Measurements from ENCODE around the gene ERLIN1. TPM values are rescaled to one million over a fixed set of nuclear protein-coding genes. Genes with fewer than 3 reads are reported as not detected.

Gene ERLIN1
- total and polyA plus RNA-seq, 10 of the 15 experiments (the other 5 are each of a cell fraction or from before 2014, with no cell fraction given): 4.9 to 21.7 (median 13.0) TPM

GRCh38 chr10:100153239-100153825 is 32.5 kb downstream of the ERLIN1 start:
- Histone ChIP-seq H4K20me1 (ENCODE audit: control insufficient read depth, insufficient read depth) (no peaks in the 10 kb centered on the region), H3K4me1 (ENCODE audit: control insufficient read depth, insufficient read depth, low read length) (peaks cover 30% of the 10 kb centered on the region), H3K79me2 (ENCODE audit: control insufficient read depth, insufficient read depth, low read length) (peaks cover 6% of the 10 kb centered on the region), H3K27me3 (replicated peaks in 1 of 2; ENCODE audit: control insufficient read depth in 2 of 2, insufficient read depth in 2 of 2, low read length in 1 of 2) (no peaks in the 10 kb centered on the region), H3K27ac (ENCODE audit: control insufficient read depth, insufficient read depth) (no peak overlapping the region), H2AFZ (ENCODE audit: control insufficient read depth, low read depth, low read length) (no peak overlapping the region), H3K9me3 (replicated peaks; ENCODE audit: control insufficient read depth, insufficient read depth, low read length) (no peaks in the 10 kb centered on the region), H3K4me2 (ENCODE audit: control insufficient read depth, insufficient read depth) (no peak overlapping the region), H3K9ac (ENCODE audit: control insufficient read depth, insufficient read depth, low read length) (no peak overlapping the region), H3K4me3 (no peak overlapping the region), H3K36me3 (ENCODE audit: control insufficient read depth in 2 of 2, insufficient read depth in 2 of 2, low read length in 1 of 2) (peaks cover 5 to 25% of the 10 kb centered on the region in 2 experiments)
- no peak for FAIRE-seq
- no peak for TF ChIP-seq BCLAF1 (IDR thresholded peaks at IDR 0.05)
- TF ChIP-seq ATF2 (IDR thresholded peaks at IDR 0.05; ENCODE audit: low read length): no peak
- TF ChIP-seq SREBF1 (IDR thresholded peaks at IDR 0.05; ENCODE audit: low read length): no peak
- no peak for TF ChIP-seq RFX5 (IDR thresholded peaks at IDR 0.05; ENCODE audit: low read depth, low read length)
- no peak for TF ChIP-seq BCL3 (IDR thresholded peaks at IDR 0.05; ENCODE audit: borderline replicate concordance, insufficient read depth, low read depth, low read length, poor library complexity, severe bottlenecking)
- no peak for TF ChIP-seq E2F4 (IDR thresholded peaks at IDR 0.05; ENCODE audit: low read depth, low read length)
- TF ChIP-seq RAD21 (IDR thresholded peaks at IDR 0.05; ENCODE audit: insufficient read depth, low read depth, low read length): no peak
- TF ChIP-seq NRF1 (conservative IDR thresholded peaks at IDR 0.05; ENCODE audit: low read depth, low read length): no peak
- TF ChIP-seq KLF5 (IDR thresholded peaks at IDR 0.05; ENCODE audit: partially characterized antibody): no peak
- 96% methylated on average over 4 of the region's 4 CpGs for WGBS (ENCODE audit: insufficient coverage, insufficient replicate concordance, low lambda C conversion rate, missing lambda C conversion rate)
- ChIA-PET SMC1A (ENCODE audit: uncharacterized antibody, unreplicated experiment) (interaction anchor here (0.6 to 2.2 kb wide), 2 partner anchors 26 to 1643 kb away, joined by 3 to 13 read pairs; no protein-coding TSS in a partner anchor), RAD21 (ENCODE audit: unreplicated experiment) (no interaction called here), CTCF (no interaction called here), POLR2A (interaction anchor here (0.7 kb wide), 1 partner anchor 21 kb away, joined by 3 read pairs; no protein-coding TSS in a partner anchor)
- in situ Hi-C loops (cut with MboI) (no loop called here), intact Hi-C loops (cut with micrococcal nuclease; ENCODE audit: unreplicated experiment) (no loop called here)
- BruUV-seq (replicated peaks): no TSS peak
- no peak for ATAC-seq
- DNase-seq (ENCODE audit: low read depth, low spot score): no peak
